NCI-H446 treated with DMSO at 0.1 percent for 48 hours (cell line): ENCODE results near the gene PAQR8.
"Not testable (repeated sequence)": the region's sequence is repeated elsewhere in the genome, so short reads cannot be mapped to it uniquely, and the experiment has no call there.

Experiments
- DNase-seq: peaks from one replicate; lab custom pipeline; 2025; lab: John Stamatoyannopoulos, UW

Gene PAQR8

DNA sequence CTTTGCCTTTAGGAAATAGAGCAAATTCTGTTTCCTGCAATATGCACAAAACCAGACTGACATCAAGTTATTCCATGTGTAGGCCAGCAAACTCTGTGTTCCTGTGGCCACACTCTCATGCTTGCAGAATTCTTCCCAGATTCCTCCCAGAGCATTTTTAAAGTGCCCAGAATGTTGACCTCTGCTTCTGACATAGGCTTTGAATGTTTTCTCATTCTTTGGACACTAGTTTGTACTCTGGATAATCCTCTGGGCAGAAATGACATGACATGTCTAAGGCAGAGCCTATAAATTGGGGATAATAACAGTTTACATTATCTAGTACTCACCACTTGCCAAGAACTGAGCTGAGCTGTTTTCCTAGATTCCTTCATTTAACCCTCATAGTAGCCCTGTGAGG is 49.0 kb downstream of the PAQR8 start:
- no peak for DNase-seq

DNA sequence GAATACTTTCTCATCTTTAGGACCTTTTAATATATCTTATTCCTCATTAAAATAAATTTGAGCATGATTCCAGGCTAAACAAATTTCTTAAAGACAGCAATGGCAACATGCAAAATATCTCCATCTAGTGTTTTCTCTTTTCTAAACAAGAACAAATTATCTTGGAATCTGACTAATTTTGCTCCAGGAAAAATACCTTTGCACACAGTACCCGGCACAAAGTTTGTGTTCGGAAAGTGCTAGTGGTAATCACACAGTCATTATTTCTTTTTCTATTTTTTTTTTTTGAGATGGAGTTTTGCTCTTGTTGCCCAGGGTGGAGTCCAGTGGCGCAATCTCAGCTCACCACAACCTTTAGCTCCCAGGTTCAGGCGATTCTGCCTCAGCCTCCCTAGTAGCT is 50.0 kb downstream of the PAQR8 start:
- DNase-seq = no peak

DNA sequence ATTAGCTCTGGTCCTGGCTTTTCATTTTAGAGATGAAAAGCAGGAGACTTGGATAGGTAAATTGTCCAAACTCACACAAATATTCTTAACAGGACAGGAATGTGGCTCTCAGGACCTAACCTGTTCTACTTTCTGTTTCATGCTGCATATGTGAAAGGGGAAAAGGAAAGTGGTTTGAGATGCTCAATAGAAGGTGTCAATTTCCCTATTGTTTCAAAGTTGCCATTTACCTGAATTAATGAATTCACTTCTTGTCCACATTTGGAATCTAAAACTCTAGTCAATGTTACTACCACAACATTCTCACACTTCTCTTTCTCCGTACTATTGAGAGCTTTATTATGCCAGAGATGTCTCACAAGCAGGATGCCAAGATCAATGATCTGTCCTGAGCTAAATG is 53.4 kb downstream of the PAQR8 start:
- no peak for DNase-seq

DNA sequence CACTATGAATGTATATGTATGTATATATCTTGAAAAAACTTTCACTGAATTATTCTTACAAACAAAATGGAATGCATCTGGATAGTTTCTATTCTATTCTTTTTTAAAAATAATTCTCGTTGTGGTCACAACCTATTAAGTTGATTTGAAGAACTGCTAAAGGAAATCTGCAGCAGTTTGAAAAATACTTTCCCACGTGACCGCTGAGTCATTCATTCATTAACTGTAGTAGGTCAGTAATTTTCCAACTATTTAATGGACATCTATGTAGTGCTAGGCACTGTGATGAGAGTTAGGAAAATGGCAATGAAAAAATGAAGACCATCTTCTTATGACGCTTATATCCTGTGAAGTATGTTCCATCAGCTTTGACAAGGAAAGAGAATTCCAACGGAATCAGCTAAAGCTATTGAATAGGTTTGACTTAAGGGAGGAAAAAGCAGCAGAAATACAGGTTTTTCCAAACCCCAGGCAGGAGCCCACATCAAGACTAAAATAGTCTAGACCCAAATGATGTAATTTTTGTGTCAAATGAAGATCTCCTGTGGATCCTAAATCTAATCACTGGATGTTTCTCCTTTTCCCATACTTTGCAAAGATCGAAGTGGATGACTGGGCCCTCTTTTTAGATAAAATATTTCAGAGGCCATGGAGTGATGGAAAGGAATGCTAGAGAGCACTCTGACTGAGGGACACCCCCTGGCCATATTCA is 54.1 kb downstream of the PAQR8 start:
- DNase-seq = no peak

DNA sequence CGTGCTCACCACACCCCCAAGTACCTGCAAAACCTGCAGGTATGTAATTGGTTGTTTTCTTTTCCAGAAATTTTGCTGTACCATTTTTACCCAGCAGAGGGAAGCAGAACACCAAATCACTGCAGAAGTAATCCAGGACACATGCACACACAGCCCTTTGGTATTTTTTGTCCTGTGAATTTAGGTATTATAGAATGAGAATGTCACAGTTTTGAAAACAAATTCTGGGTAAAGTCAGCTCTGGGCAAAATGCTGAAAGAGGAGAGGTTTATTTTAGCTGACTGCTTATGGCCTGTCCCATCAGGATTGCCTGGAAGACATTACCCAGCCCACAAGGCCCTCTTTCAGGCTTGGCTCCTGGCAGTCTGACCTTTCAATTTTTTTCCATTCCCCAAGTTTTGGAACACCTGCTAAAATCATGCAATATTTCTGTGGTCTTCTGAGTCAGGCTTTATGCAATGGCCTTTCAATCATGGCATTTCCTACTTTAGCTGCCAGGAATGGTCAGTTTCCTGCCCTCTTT is 54.7 kb downstream of the PAQR8 start:
- DNase-seq = peak; percentile 19

DNA sequence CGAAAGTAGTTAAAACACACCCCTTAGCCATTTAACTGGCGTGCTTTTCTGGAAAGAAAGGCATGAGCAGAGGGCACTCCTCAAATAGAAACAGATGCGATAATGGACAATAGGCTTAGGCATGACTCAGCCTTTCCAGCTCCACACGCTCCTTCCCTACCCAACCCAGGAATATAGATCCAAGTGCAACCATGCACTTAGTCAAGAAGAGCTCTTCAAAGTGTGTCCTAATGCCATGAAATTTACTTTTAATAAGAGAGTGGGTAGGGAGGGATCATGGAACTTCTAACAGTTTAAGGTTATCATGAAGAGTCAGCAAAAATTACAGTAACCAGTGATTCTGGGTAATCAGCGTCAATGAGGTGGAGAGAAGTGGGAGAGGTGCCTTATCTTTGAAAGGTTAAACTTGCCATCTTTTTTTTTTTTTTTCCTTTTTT is 55.7 kb downstream of the PAQR8 start:
- no peak for DNase-seq

DNA sequence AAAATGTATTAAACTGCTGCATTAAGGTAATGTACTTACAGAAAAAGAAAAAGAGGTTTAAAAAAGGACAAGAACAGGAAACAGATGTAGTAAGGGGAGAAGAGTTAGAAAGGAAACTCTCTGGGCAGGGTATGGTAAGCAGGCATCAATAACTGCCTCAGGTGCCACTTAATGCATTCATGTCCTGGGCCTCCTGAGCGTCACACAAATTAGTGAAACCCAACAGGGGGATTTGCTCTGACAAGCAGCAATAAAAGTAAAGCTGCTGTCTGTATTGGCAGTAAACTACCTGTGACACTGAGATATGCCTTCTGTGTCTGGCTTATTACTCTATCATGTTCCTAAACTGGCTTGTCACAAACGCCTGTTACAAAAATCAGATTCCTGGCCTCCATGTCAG is 56.7 kb downstream of the PAQR8 start:
- no peak for DNase-seq

DNA sequence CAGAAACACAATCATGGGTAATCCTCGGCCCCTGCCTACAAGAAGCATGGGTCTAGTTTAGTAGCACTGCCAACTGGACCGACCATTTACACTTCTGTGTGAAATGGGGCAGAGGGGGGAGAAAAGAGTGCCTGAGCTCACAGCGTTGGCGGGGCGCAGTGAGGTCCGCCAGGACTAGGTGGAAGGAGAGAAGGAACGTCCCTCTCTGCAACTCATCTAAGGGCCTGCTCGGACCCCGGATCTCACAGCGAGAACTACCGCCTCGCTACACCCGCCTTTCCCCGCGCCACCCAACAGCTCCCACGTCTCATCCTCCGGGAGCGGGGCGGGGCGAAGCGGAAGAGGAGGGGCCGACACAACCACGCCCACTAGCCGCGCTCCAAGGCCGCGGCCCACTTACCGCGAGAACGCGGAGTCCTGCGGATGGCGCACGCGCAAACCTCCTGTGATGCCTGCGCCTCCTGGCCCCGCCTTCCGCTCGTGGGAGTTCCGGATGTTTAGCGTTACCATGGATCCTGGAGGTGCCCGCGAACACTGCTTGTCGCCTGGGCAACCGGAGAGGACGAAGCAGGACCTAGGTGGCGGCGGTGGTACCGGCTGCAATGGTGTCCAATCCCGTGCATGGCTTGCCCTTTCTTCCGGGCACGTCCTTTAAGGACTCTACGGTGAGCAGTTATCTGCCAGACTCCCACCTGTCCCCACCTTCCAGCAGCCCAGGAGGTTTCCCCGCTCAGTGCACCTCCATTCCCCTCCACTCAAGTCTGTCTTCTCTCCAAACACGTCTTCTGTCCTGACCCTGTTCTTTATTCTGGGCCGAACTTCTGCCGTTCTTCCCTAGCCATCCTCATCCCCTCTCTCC is 58.1 kb downstream of the PAQR8 start, which contains the start of gene EFHC1:
Gene EFHC1, plus strand, starts transcription at position 534 of the 859 bp plus-strand sequence. Its CDS starts 69 bp downstream, at position 603.
- DNase-seq = peak; percentile 94

DNA sequence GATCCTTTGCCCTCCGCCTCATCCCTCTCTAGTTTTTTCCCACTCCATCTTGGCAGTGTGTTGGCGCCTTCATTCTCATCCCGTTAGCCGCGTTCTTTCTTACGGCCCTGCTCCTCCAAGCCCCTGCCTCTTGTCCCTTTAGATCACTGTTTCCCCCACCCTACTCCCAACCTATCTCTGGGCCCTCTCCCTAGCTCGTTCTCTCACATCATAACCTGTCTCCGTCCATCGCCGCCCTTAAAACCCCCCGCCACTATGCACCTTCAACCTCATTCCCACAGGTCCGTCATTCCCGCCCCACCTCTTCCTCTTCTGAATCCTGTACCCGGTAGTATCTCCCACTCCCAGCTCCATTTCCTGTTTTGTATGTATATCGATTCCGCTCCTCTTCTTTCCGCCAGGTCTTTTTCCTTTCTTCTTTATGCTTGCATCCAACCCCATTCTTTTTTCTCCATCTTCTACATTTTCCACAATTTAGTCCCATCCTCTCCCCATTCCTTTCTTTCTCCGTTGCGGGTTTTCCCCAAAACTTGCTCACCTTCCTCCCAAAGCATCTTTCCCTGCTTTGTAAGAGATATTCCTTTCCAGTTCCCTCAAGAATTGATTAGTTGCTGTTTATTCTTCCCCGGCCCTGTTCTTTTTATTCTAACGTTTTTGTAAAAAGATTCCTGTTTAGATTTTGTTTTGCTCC is 58.9 kb downstream of the PAQR8 start:
- no peak for DNase-seq

DNA sequence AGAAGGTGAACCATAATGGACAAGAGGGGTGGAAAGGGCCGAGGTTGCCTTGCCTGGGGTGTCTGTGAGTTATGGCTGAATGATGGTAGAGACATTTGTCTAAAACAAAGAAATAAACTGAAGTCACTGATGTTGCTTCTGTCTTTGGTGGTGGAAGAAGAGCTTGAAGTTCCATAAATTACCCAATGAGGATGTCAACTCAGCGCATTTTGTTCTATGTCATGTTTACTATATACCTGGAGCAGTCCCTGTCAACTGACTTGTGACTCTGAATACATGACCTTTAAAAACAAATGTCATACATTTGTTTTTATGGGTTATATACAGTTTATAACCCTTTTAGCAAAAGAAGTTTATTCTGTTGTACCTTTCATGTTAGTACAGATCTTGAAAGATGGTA is 60.2 kb downstream of the PAQR8 start:
- no peak for DNase-seq

DNA sequence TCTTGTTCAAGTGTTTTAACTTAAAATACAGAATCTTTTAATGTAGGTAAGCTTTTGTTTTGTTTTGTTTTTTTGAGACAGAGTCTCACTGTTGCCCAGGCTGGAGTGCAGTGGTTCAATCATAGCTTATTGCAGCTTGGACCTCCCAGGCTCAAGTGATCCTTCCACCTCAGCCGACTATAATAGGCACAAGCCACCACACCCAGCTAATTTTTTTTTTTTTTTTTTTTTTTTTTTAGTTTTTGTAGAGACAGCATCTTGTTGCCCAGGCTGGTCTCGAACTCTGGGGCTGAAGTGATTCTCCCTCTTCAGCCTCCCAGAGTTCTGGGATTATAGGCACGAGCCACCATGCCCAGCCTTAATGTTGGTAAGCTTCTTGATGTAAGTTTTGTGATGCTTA is 61.5 kb downstream of the PAQR8 start:
- no peak for DNase-seq

DNA sequence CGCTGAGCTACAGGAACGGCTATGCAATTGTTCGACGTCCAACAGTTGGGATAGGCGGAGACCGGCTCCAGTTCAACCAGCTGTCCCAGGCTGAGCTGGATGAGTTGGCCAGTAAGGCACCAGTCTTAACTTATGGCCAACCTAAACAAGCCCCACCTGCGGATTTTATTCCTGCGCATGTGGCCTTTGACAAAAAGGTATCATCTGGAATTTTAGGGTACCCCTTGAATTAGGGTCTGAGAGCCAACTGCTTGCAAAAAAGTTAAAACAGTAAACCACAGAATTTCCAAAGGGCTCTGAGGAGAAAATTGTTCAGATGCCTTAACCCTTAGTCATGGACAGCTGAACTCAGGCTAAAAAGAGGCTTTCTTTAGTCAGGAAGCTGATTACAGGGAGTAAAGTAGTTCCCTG is 62.0 kb downstream of the PAQR8 start:
- no peak for DNase-seq

DNA sequence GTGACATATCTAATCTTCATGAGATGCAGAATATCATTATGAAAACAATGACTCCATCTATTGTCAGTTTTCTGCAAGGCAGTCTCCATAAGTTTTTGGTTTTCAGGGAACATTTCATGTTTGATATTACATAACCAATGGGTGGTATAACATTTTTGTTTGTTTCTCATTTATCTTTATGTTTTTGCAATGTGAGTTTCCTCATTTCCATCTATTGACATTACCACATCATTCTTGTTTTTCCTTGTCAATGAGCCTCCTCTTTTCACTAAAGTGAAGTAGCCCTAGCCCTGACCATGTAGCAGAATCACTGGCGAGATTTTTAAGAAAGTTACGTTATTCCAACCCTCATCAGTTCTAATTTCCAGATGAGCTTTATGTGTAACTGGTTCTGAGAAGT is 62.6 kb downstream of the PAQR8 start:
- no peak for DNase-seq

DNA sequence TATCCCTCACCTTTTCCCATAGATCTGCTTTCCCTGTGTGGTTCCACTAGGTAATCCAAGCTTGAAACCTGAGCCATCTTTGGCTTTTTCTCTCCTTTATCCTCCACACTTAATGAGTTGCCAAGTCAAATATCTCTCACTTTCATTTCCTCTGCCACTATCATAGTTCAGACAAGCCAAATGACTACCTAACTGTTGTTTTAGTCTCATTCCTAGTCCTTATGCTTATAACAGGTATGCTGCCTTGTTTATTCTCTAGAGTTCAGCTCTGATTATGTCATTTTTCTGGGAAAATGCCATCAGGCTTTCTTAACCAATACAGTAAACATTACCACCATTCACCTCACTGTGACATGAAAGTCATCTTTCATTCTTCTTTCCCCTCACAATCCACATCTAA is 64.7 kb downstream of the PAQR8 start:
- no peak for DNase-seq

DNA sequence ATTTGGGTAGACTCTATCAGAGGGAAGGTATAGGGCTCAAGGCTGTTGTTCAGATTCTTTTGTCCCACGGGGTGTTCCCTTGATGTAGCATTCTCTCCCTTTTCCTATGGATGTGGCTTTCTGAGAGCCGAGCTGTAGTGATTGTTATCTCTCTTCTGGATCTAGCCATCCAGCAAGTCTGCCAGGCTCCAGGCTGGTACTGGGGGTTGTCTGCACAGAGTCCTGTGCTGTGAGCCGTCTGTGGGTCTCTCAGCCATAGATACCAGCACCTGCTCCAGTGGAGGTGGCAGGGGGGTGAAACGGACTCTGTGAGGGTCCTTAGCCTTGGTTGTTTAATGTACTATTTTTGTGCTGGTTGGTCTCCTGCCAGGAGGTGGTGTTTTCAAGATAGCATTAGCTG is 71.3 kb downstream of the PAQR8 start:
- not testable (repeated sequence) for DNase-seq

DNA sequence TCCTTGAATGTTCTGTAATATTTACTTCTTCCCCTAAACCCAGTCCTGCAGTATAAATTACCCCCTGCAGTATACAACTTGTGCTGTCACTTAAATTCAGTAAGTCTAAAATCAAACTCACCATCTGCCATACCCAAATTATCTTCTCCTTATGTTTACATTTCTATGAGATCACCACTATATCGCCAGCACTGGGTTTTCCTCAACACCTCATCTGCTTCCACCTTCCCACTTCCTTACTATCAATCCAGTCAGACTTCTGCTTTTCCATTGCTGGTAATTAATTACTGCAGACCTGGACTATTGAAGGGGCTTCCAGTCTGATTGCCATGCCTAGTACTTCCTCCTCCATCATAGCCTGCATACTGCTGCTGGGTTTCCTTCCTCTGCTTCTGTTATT is 73.4 kb downstream of the PAQR8 start:
- no peak for DNase-seq

DNA sequence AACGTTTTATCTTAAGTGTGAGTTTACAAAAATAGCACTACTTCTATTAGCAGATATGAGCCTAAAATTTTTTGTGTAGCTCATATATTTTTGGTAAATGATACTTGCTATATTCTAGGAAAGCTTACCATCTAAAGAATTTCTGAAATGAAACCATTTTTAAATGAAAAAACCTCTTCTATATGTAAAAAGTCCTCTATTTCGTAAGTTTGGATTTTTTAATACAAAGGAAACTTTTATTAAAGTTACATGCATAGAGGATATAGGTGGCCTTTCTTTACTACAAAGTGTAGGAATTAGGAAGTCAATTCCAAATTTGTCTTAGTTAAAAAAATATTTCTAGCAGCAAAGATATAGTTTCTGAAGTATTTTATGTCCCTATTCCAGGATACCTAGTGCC is 77.0 kb downstream of the PAQR8 start:
- DNase-seq = no peak

DNA sequence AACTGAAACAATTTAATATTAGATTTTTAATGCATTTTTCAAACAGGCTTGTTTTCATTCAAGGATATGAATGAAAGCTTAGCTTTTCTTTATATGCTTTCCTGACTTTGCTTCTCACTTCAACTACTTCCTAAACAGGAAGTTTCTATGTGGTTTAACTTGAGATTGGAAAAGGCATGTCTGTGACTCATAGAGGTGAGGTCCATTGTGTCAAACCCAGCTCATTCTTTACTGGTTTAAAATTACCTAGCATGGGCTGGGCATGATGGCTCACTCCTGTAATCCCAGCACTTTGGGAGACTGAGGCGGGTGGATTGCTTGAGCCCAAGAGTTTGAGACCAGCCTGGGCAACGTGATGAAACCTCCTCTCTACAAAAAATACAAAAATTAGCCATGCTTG is 92.6 kb downstream of the PAQR8 start:
- DNase-seq = no peak

DNA sequence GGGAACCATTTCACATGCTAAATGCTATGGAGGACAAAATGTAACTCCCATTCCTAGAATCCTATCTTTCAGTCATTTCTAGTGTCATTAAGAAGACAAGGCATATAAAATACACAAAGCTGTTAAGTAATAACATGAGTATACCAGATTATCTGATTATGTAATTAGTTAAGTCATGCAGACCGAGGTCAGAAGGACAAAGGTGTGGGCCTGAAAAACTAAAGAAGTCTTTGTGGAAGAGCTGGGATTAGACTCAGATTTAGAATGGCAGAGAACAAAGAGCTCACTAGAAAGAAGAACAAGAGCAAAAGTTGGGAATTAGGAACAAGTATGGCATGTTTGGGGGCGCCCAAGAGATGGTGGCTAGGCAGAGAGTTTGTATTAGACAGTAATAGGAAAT is 95.1 kb downstream of the PAQR8 start:
- DNase-seq = no peak
